H1 (cell line): ENCODE results near the gene ENTPD1.

Source experiments
- ATF2 ChIP-seq: IDR thresholded peaks from 2 replicates; pipeline ENCODE4 v1.6.1; 2012; ENCODE audit warnings: low read length, inconsistent platforms
- CTCF ChIP-seq, 3 experiments: IDR thresholded peaks; 1 replicate in 2 of 3; 2 replicates in 1 of 3; pipeline versions ENCODE4 v1.5.1 to v1.6.1; 2011; ENCODE audit warnings: low read length in 3 of 3, mild to moderate bottlenecking in 3 of 3, inconsistent platforms in 2 of 3, low read depth in 1 of 3, moderate library complexity in 1 of 3; ENCODE audit not compliant: insufficient read depth in 1 of 3; ENCODE audit errors: control extremely low read depth in 1 of 3
- RAD21 ChIP-seq, 2 experiments: IDR thresholded peaks in 1 of 2; conservative IDR thresholded peaks in 1 of 2; 2 replicates each; pipeline ENCODE4 v1.6.1; 2011; ENCODE audit warnings: low read depth in 2 of 2, low read length in 2 of 2, improper control_type of control experiment in 1 of 2, inconsistent platforms in 1 of 2, mild to moderate bottlenecking in 1 of 2, moderate library complexity in 1 of 2
- TAF1 ChIP-seq: IDR thresholded peaks from 2 replicates; pipeline ENCODE4 v1.6.1; 2011; ENCODE audit warnings: mild to moderate bottlenecking, low read depth, low read length
- YY1 ChIP-seq: IDR thresholded peaks from 2 replicates; pipeline ENCODE4 v1.6.1; 2011; ENCODE audit warnings: low read depth, mild to moderate bottlenecking, low read length
- TF ChIP-seq, protein P1 (sequence below): IDR thresholded peaks from 2 replicates; pipeline ENCODE4 v1.6.1; 2012; ENCODE audit warnings: inconsistent platforms

DNA sequence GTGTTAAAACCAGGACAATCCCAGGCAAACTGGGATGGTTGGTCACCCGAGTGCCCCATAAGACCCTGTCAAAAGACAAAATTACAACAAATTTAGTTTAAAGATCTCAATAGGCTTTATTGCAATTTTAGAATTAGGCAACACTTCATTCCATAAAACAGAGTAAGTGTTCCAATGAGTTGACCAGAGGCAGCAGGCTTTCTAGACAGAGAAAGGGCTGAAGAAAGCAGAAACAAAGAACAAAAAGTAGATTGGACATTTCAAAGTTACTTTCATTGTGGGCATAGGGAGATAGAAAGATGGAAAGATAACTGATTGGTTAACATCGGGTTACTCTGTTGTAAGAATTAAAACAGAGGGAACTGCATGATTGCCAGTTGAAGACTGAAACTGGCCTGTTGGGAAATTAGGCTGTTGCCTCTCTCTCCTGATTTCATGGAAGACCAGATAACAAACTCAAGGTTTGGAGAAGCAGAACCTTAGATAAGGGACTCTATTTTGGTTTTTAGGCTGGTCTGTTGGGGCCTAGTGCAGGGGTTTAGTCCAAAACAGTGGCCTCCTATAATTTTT lies 36.3 kb downstream of the ENTPD1 start:
- TF ChIP-seq CTCF (IDR thresholded peaks at IDR 0.05; ENCODE audit: control extremely low read depth in 1 of 3, insufficient read depth in 1 of 3, low read depth in 1 of 3, low read length in 3 of 3), result no peak
- no peak for TF ChIP-seq RAD21 (IDR thresholded peaks at IDR 0.05 in 1 of 2, conservative IDR thresholded peaks at IDR 0.05 in 1 of 2; ENCODE audit: low read depth in 2 of 2, low read length in 2 of 2)
- TF ChIP-seq, protein P1, sequence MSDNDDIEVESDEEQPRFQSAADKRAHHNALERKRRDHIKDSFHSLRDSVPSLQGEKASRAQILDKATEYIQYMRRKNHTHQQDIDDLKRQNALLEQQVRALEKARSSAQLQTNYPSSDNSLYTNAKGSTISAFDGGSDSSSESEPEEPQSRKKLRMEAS, result no peak
- TF ChIP-seq YY1, result no peak
- TF ChIP-seq TAF1, result no peak
- TF ChIP-seq ATF2, result no peak
